ENCODE results near the gene LEFTY2. TPM values are rescaled to one million over a fixed set of nuclear protein-coding genes. Genes with fewer than 3 reads are reported as not detected.
"Not testable (repeated sequence)": the region's sequence is repeated elsewhere in the genome, so short reads cannot be mapped to it uniquely, and the experiment has no call there.

Gene LEFTY2
- polyA plus RNA-seq, 3 donors: 0.99 to 1.3 (median 1.0) TPM

DNA sequence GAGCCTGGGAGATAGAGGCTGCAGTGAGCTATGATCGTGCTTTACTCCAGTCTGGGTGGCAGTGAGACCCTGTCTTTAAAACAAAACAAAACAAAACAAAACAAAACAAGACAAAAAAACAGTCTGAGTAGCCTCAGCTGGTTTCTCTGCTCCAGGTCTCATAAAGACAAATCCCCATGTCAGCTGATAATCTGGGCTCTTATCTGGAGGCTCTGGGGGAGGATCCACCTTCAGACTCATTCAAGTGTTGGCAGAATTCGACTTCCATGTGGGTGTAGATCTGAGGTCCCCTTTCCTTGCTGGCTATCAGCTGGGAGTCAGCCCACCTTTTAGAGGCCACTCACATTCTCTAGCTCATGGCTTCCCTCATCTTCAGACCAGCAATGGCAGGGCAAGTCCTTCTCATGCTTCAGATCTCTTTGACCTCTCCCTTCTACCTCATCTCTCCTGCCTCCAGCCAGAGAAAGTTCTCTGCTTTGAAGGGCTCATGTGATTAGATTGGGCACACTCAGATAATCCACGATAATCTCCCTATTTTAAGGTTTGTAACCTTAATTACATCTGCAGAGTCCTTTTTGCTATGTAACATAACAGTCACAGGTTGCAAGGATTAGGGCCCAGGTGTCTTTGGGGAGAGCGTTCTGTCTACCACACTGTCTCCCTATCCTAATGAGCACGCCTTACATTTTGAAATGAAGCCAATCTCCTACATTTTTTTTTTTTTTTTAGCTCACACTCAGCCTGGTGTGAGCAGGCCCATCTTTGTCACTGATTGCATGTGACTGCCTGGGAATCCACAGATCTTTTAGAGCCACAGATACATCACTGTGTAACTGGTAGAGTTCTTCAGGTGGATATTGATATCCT, 9.5 kb downstream of the LEFTY2 start:
- no peak for DNase-seq (ENCODE audit: low read depth in 3 of 3, low spot score in 2 of 3)

DNA sequence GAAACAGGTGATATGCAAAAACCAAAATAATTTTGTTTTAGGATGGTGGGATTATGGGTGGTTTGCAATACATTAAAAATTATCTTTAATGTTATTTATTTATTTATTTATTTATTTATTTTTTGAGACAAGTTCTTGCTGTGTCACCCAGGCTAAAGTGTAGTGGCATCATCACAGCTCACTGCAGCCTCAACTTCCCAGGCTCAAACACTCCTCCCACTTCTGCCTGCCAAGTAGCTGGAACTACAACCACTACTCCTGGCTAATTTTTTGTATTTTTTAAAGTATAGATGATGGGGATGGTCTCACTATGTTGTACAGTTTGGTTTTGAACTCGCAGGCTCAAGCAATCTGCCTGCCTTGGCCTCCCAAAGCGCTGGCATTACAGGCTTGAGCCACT, 10.5 kb downstream of the LEFTY2 start:
- no peak for DNase-seq (ENCODE audit: low read depth in 3 of 3, low spot score in 2 of 3)

DNA sequence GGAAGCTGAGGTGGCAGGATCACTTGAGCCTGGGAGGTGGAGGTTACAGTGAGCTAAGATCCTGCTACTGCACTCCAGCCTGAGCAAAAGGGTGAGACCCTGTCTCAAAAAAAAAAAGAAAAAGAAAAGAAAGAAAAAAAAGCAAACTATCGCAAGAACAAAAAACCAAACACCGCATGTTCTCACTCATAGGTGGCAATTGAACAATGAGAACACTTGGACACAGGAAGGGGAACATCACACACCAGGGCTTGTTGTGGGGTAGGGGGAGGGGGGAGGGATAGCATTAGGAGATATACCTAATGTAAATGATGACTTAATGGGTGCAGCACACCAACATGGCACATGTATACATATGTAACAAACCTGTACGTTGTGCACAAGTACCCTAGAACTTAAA, 11.6 kb downstream of the LEFTY2 start:
- not testable (repeated sequence) for DNase-seq (ENCODE audit: low read depth in 3 of 3, low spot score in 2 of 3)

DNA sequence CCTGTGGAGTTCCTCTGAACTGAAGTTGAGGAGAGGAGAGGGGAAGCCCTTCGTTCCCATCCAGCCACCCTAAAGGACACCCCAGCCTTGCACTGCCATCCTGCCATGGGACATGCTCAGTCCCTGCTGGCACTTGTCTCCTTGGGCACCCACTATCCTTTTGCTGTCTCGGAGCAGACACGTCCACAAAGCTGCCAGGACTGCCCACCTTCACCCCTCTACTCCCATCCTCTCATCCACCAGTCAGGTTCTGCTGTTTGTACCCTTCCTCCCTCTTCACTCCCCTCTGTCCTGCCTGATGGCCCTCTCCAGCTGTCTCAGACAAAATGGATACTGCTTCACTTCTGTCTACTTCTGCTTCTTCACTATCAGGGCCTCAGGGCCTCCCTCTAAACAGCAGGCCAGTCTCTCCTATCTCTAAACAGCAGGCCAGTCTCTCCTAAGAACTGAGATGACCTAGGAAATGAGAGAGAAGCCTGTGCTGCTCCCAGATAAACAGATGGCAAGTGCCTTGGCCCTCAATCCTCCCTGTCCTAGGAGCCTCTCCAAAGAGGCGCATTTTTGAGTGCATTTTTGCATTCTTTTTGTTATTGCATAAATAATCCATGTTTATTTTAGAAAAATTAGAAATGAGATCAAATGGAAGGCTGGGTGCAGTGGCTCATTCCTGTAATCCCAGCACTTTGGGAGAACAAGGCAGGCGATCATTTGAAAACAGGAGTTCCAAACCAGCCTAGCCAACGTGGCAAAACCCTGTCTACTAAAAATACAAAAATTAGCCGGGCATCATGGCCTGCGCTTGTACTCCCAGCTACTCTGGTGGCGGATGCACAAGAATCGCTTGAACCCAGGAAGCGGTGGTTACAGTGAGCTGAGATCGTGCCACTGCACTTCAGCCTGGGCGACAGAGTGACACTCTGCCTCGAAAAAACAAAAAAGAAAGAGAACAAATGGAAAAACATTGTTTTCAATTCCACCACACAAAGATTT, 12.5 kb downstream of the LEFTY2 start:
- no peak for DNase-seq (ENCODE audit: low read depth in 3 of 3, low spot score in 2 of 3)

DNA sequence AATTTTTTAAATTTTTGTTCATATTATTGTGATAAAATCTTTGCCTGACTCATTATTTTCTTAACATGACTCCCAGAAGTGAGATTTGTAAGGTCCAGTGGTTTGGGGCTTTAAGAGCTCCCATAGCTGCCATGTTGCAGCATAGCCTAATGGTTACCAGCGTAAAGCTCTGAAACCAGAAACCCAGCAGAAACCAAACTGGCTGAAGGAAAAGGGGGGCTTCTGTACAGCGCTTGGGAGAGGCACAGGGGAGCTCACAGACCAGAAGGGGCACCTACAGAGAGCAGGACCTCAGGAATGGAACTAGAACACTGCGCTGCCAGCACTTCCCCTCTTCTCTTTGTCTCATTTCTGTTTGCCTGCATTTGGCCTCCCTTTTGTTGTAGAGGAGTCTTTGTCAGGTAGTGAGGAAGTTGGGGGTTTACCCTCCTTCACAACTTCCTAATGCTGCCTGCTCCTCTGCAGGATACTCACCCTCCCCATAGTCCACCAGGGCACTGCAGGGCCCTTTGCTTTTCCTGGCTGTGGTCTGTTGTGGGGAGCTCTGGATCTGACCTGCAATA, 14.4 kb downstream of the LEFTY2 start:
- DNase-seq (ENCODE audit: low read depth in 3 of 3, low spot score in 2 of 3): no peak

DNA sequence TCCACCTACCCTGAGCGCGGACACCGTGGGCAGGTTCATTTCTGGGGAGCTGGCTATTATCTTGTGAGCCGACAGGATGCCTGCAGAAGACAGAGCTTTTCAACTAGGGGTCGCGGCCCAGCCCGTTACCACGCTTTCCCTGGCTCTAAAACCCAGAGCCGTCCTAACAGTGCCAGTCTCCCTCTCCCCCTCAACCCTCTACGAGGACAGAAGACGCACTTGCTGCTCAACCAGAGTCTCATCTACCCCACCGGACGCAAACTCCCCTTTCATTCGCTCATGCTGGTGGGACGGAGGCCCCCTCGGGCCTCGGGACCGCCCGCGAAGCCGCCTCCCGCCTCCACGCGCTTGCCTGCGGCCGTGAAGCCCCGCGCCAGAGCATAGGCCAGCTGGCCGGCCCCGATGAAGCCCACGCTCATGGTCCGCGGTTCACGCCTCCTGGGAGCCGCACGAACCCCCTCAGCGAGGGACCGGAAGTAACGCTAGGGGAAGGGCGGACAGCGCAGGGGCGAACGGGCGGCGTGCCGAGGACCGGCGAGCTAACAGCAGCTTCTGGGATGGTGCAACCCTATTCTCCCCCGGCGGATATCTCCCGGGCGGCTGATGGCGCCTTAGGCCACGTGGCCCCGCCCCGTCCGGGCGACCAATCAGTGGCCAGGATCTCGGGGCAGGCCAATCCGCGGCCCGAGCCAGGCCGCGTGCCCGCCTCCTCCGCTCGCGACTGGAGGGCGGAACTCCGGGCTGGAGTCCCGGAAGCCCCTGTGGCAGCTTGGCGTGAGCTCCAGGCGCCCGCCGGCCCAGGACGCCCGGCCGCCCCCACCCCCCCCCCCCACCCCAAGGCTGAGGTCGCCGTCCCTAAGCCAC, 17.1 kb downstream of the LEFTY2 start, which contains the start of gene PYCR2:
Gene PYCR2 (minus strand): TSS at position 559 of the 864 bp plus-strand sequence. CDS start 140 bp downstream, at position 419.
- peak; percentile 85 to 93 (median 87) for DNase-seq (ENCODE audit: low read depth in 3 of 3, low spot score in 2 of 3)

DNA sequence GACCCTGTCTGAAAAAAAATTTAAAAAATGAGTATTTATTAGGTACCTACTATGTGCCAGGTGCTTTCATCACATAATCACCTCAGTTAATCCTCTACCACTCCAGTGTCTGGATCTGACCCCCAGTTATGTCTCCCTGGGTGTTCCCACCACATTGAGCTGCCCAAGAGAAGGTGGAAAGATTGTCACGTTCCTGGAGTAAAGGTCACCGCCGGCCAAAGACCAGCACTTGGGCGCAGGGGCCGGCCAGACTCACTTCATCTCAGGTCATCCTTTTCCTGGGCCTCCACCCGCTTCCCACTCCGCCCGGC, 17.7 kb downstream of the LEFTY2 start:
- no peak for DNase-seq (ENCODE audit: low read depth in 3 of 3, low spot score in 2 of 3)

DNA sequence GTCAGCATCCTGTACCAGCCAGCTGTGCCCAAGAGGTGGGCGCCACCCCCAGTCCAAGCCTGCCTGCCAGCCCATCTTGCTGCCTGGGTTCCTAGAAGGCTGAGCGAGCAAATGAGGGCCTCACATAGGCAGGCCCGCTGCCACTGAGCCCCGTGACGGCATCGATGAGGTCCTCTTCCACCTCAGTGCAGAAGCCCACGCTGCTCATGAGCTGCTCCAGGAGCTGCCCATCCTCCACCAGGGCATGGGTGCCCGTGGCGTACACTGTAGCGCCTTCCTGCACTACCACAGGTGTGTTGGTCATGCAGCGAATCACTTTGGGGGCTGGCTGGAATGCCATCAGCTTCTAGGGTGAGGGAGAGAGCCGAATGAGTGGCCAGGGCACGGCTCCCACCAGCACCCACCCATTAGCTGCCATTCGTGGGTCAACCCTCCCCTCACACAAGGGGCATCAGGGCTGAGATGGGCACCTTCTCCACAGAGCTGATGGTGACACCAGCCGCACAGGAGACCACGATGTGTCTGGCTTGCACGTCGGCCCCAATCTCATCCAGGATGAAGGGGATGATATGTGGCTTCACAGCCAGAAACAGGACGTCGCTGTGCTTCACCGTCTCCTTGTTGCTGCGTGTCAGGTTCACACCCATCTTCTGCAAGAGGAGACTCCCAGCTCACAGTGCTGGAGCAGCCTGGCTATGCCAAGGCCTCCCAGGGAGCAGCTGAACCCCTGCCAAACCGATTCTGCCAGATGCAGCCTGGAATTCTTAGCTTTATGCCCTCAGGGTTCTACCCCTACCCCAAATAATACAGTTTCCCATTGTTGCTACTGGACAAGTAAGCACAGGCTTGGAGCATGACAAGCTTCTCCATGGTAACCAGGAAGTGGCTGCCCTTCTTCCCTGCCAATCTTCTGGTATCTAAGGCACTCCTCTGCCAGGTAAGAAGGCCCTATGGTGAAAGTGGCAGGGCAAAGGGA, 19.0 kb downstream of the LEFTY2 start:
- DNase-seq (ENCODE audit: low read depth in 3 of 3, low spot score in 2 of 3): no peak

DNA sequence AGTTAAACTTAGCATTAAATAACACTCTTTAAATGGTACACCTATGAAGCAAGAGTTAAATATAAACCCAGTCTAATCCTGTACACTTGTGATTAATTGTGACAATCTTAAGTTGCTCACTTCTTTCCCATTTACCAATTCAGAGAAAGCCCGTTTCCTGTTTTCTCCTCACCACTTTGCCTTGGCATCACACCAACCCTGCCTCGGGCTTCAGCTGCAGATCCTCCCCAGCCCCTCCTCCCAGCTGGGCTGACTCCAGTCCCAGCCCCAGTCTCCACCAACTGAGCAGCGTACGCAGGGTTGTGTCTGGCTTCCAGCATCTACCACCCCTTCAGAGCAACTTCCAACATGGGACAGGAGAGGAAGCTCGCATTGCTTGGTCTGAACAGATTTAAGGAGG, 21.1 kb downstream of the LEFTY2 start:
- DNase-seq (ENCODE audit: low read depth in 3 of 3, low spot score in 2 of 3): no peak

DNA sequence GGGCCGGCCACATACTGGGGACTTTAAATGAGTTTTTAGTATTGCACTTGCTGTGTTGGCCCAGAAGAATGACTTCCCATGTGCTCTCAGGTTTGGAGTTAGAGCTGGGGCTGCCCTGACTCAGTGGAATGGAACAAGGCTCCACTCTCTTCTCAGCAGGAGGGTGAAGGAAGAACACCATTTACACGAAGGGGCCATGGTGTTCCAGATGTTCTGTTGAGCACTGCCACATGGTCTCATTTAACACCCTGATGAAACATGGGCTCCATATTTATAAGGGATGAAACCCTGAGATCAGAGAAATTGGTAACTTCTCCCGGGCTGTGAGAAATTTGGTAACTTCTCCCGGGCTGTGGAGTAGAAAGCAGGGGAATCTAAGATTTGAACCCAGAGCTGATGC, 22.7 kb downstream of the LEFTY2 start:
- no peak for DNase-seq (ENCODE audit: low read depth in 3 of 3, low spot score in 2 of 3)

DNA sequence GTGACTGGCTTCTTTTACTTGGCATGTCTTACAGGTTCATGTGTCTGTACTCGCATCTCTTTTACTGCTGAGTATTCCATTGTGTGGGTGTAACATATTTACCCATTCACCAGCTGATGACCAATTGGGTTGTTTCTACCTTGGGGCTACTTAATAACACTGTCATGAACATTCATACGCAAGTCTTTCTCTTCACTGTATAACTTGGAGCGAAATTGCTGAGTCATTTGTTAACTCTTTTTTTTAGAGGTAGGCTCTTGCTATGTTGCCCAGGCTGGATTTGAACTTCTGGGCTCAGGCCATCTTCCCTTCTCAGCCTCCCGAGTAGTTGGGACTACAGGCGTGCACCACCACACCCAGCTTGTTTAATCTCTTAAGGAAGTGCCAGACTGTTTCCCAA, 23.5 kb downstream of the LEFTY2 start:
- no peak for DNase-seq (ENCODE audit: low read depth in 3 of 3, low spot score in 2 of 3)

DNA sequence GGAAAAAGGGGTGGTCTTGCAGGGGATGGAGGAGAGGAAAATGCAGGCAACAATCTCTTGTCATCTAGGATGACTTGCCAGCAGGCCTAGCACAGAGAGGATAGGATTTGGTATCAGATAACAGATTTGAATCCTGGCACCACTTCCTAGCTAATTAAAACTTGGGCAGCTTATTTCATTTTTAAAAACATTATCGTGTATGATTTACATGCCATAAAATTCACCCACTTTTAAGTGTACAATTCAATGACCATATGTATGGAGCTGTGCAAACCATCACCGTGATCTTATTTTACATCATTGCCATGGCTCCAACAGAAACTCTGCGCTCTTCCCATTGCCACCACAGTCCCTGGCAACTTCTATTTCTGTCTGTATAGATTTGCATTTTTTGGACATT, 23.9 kb downstream of the LEFTY2 start:
- DNase-seq (ENCODE audit: low read depth in 3 of 3, low spot score in 2 of 3): no peak

DNA sequence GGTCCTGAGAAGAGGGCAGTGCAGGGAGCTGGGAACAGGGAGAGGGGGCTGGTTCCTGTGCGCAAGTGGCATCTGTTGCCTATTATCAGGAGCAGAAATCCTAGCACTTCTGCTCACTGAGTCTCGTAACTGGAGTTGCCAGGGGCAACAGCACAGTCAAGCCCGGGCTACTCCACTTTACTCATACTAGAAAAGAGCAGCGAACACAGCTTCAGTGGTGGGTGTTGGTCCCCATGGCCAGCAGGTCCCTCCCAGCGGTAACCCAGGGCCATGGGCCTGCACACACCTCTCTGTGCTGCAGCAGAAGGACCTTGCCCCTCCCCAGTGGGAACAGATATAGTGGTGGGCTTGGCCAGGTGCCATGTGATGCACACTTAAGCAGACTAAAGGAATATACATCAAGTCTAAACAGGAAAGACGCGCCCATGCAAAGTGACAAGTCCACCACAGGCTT, 25.5 kb downstream of the LEFTY2 start:
- no peak for DNase-seq (ENCODE audit: low read depth in 3 of 3, low spot score in 2 of 3)

DNA sequence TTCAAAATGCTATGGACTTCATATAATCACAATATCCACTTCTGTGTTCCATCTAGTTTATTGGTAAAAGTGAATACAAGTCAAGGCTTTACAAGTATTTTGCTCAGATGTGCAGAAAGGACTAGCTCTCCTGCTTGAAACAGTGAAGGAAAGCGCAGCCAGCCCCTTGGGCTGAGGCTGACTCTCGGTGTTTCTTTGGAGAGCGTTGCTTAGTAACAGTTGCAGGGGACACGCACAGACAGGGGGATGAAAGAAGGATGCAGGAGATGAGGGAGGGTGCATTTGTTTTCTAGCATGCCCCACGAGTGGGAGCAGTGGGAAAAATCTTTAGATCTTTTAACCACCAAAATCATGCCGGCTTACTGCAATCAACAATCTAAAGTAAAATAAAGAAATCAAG, 26.1 kb downstream of the LEFTY2 start:
- DNase-seq (ENCODE audit: low read depth in 3 of 3, low spot score in 2 of 3): no peak

DNA sequence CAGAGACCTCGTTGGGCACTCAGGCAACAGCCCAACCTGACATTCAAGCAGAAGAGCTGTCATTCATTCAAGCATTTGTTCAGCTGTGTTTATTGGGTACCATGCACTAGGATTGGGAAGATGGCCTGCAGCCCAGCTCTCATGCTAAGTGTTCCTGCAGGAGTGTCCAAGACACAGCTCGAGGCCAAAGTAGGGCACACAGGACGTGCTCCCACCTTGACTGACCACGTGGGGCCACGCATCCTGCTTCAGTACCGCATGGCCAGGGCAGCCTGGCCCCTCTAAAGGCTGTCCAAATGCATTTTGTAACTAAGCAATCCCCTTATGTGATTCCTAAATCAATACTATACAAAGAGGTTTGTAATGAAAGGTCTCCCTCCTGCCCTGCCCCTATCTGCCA, 26.6 kb downstream of the LEFTY2 start:
- DNase-seq (ENCODE audit: low read depth in 3 of 3, low spot score in 2 of 3): no peak

DNA sequence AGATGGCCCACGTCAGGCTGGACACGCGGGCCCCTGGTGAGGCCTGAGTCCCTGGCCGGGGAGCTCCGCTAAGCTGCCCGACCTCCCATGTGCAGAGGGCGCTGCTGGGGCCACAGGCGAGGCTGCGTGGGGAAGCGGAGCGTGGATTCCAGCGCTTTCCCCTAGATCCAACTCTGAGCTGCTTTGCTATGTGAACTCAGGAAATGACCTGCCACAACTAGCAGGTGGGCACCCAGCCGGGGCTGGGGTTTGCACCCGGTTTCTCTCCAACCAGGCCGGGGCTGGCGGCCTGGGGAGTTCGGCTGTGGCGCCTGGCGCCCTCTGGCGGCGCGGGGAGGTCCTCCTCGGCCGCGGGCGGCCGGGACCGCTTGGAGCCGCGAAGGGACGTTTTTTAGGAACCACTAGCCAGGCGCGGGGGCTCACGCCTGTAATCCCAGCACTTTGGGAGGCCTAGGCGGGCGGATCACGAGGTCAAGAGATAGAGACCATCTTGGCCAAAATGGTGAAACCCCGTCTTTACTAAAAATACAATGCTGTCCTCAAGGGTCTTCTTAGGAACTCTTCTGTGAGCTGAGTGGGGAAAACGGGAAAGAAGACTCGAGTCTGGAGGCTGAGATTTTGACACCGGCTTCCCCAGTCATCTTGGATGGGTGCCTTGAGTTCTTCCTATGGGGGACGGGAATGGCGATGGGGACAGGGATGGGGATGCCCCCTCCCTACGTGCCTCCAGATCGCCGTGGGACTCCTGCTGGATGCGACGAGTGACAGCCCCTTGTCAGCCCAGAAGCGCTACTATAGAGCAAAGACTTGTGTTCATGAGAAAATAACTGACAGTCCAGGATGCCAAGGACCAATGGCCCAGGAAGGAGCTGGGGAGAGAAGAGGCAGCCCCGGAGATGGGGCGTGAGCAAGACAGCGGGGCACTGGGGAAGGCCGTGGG, 29.6 kb downstream of the LEFTY2 start:
- DNase-seq (ENCODE audit: low read depth in 3 of 3, low spot score in 2 of 3): no peak

DNA sequence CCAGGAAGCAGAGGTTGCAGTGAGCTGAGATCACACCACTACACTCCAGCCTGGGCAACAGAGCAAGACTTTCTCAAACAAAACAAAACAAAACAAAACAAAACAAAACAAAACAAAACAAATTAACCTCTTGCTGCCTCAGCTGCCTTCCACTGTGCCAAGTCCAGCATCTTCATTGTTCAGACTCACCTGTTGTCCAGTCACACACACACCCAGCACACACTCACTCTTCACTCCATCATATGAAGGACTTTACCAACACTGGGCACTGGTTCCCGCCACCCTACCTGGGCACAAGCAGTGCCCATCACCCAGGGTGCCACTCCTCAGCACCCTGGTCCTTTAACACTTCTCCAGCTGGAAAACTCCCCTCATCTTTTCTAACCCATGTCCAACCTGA, 31.5 kb downstream of the LEFTY2 start:
- no peak for DNase-seq (ENCODE audit: low read depth in 3 of 3, low spot score in 2 of 3)

DNA sequence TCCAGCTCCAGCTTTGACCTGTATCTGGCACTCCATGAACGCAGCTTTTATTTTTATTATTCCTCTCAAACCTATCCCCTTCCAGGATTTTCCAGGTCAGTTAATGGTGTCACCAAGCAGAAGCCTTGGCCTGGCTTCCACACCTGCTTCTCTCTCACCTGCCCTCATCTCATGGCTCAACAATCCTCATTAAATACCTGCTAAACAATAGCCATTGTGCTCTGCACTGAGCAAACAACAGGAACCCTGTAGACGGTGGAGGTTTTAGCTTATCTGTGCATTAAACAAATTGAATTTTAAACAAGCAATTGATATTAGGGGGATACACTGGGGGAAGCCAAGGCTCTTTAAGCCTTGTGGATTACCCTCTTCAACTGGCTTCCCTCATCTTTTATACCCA, 32.2 kb downstream of the LEFTY2 start:
- no peak for DNase-seq (ENCODE audit: low read depth in 3 of 3, low spot score in 2 of 3)

All from right renal cortex interstitium (tissue), 3 donors.